Caco-2 (cell line): ENCODE measurements around the gene SMYD3. TPM values are rescaled to one million over a fixed set of nuclear protein-coding genes. Genes with fewer than 3 reads are reported as not detected.

Experiments
- BruUV-seq: library from RNA; stranded (reverse); fragments of 400-500 nt; replicated peaks from 2 replicates; lab custom pipeline; 2021; lab: Mats Ljungman, UMichigan
- CTCF ChIA-PET: fragments of 300-600 bp; sonication (Branson Sonifier 250); formaldehyde crosslinking; loops from one replicate; lab custom pipeline; 2022; ENCODE audit warnings: antibody characterized with exemption; lab: Charles Lee
- POLR2A ChIA-PET: fragments of 300-600 bp; sonication (Branson Sonifier 250); formaldehyde crosslinking; loops from one replicate; lab custom pipeline; 2022; ENCODE audit warnings: antibody characterized with exemption; lab: Charles Lee
- DNase-seq, 2 experiments: peaks; one replicate each; pipeline versions ENCODE4 v3.0.0 to v3.0.0-alpha.2; 2020 to 2022
- H3K27me3 ChIP-seq: replicated peaks from 2 replicates; pipeline ENCODE4 v1.6.0; 2011; ENCODE audit warnings: low read length; ENCODE audit not compliant: control insufficient read depth, insufficient read depth
- H3K36me3 ChIP-seq: 2 replicates; pipeline ENCODE4 v1.5.1; 2011; ENCODE audit warnings: low read length; ENCODE audit not compliant: control insufficient read depth, insufficient read depth
- H3K4me1 ChIP-seq: fragments of 250-450 bp; sonication (Bioruptor Pico); 2 replicates; pipeline ENCODE4 v1.5.1; 2020; ENCODE audit warnings: mild to moderate bottlenecking
- H3K4me3 ChIP-seq: 2 replicates; pipeline ENCODE4 v1.5.1; 2011; ENCODE audit warnings: low read depth, mild to moderate bottlenecking, control low read depth, low read length
- H3K9me3 ChIP-seq: fragments of 250-450 bp; sonication (Bioruptor Pico); 2 replicates; pipeline ENCODE4 v1.5.1; 2020; ENCODE audit warnings: mild to moderate bottlenecking, moderate library complexity
- H3K27ac Mint-ChIP-seq: one replicate; pipeline ENCODE4 v1.8.0; 2022; ENCODE audit warnings: mixed read lengths; ENCODE audit not compliant: unreplicated experiment
- H3K27me3 Mint-ChIP-seq: one replicate; pipeline ENCODE4 v1.8.0; 2022; ENCODE audit warnings: mixed read lengths; ENCODE audit not compliant: insufficient read depth, unreplicated experiment
- H3K36me3 Mint-ChIP-seq: one replicate; pipeline ENCODE4 v1.8.0; 2022; ENCODE audit warnings: mild to moderate bottlenecking, mixed read lengths; ENCODE audit not compliant: insufficient read depth, unreplicated experiment
- H3K4me1 Mint-ChIP-seq: one replicate; pipeline ENCODE4 v1.8.0; 2022; ENCODE audit warnings: low read depth, mixed read lengths; ENCODE audit not compliant: unreplicated experiment
- H3K4me3 Mint-ChIP-seq: one replicate; pipeline ENCODE4 v1.8.0; 2022; ENCODE audit warnings: mild to moderate bottlenecking, moderate library complexity, mixed read lengths; ENCODE audit not compliant: unreplicated experiment
- H3K9me3 Mint-ChIP-seq: one replicate; pipeline ENCODE4 v1.8.0; 2022; ENCODE audit warnings: mixed read lengths; ENCODE audit not compliant: unreplicated experiment
- intact Hi-C: fragments of 100-400 bp; cut with micrococcal nuclease; formaldehyde crosslinking; loops from one replicate; pipeline ENCODE4 v1.10.0; 2022; ENCODE audit not compliant: unreplicated experiment
- total RNA-seq: library from RNA; stranded (reverse); gene quantifications from 2 replicates; pipeline ENCODE4 v1.2.3, GENCODE V29; 2022
- TF ChIP-seq, protein P1 (sequence below), 2 experiments: fragments of 200-600 bp in 1 of 2; IDR thresholded peaks; 1 replicate in 1 of 2; 2 replicates in 1 of 2; pipeline versions ENCODE4 v1.5.1 to v1.8.0; 2011 to 2022; ENCODE audit warnings: antibody characterized with exemption in 1 of 2, control low read depth in 1 of 2, inconsistent platforms in 1 of 2, low read depth in 1 of 2, low read length in 1 of 2, mild to moderate bottlenecking in 1 of 2, moderate library complexity in 1 of 2; ENCODE audit not compliant: insufficient read depth in 1 of 2, severe bottlenecking in 1 of 2, unreplicated experiment in 1 of 2

The SMYD3 gene
- total RNA-seq, 1 experiment from 2014 or later = 33.0 TPM

DNA sequence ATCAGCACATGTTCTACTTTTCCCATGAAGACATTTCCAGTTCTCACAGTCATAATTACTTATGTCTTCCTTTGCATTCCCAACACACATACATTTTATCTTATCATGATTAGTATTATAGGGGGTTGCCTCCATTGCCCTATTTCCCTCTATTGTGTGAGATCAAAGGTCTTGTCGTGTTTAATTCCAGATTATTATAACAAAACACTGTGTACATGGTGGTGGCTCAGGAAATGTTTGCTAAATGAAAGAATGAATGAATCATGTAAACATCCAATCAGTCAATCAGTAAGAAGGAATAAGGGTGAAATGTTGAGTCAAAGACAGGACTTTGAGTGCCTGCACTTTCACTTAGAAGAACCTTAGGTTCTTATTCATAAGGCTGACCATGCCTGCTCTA is 376.0 kb downstream of the SMYD3 start:
- Histone ChIP-seq H3K36me3 (no peaks in the 10 kb centered on the region), H3K4me3 (no peak overlapping the region), H3K9me3 (no peaks in the 10 kb centered on the region), H3K4me1 (no peaks in the 10 kb centered on the region), H3K27me3 (no peaks in the 10 kb centered on the region)
- Mint-ChIP-seq H3K9me3 (no peaks in the 10 kb centered on the region), H3K4me1 (peaks cover 8% of the 10 kb centered on the region), H3K4me3 (no peak overlapping the region), H3K27ac (no peak overlapping the region), H3K36me3 (no peaks in the 10 kb centered on the region), H3K27me3 (no peaks in the 10 kb centered on the region)
- intact Hi-C loops = no loop called here
- TF ChIP-seq, protein P1, sequence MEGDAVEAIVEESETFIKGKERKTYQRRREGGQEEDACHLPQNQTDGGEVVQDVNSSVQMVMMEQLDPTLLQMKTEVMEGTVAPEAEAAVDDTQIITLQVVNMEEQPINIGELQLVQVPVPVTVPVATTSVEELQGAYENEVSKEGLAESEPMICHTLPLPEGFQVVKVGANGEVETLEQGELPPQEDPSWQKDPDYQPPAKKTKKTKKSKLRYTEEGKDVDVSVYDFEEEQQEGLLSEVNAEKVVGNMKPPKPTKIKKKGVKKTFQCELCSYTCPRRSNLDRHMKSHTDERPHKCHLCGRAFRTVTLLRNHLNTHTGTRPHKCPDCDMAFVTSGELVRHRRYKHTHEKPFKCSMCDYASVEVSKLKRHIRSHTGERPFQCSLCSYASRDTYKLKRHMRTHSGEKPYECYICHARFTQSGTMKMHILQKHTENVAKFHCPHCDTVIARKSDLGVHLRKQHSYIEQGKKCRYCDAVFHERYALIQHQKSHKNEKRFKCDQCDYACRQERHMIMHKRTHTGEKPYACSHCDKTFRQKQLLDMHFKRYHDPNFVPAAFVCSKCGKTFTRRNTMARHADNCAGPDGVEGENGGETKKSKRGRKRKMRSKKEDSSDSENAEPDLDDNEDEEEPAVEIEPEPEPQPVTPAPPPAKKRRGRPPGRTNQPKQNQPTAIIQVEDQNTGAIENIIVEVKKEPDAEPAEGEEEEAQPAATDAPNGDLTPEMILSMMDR (IDR thresholded peaks at IDR 0.05; ENCODE audit: insufficient read depth in 1 of 2, low read depth in 1 of 2, low read length in 1 of 2, severe bottlenecking in 1 of 2, unreplicated experiment in 1 of 2) = no peak
- no TSS peak for BruUV-seq
- ChIA-PET POLR2A (no interaction called here), CTCF (no interaction called here)
- no peak for DNase-seq

DNA sequence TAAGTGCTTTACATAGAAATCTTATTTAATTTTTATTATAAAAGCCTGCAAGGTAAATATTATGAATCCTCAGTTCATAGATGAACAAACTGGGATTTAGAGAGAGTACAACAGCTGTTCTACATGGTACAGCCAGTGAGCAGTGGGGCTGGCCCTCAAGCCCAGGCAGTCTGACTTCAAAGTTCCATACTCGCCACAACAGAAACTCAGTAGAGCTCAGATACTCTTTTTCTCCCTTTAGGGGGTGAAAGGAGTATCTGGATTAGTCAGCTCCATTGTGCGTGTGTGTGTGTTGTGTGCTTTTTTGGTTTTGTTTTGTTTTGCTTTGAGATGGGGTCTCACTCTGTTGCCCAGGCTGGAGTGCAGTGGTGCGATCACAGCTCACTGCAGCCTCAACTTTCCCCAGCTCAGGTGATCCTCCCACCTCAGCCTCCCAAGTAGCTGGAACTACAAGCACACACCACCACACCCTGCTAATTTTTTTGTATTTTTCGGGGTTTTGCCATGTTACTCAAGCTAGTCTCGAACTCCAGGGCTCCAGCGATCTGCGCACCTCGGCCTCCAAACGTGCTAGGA is 378.5 kb downstream of the SMYD3 start:
- TF ChIP-seq, protein P1 (IDR thresholded peaks at IDR 0.05; ENCODE audit: insufficient read depth in 1 of 2, low read depth in 1 of 2, low read length in 1 of 2, severe bottlenecking in 1 of 2, unreplicated experiment in 1 of 2) = no peak
- no peaks in the 10 kb centered on the region for H3K36me3 ChIP-seq
- intact Hi-C loops = no loop called here
- H3K4me3 ChIP-seq = no peak overlapping the region
- POLR2A ChIA-PET = no interaction called here
- Mint-ChIP-seq H3K9me3 (no peaks in the 10 kb centered on the region), H3K4me3 (no peak overlapping the region), H3K4me1 (peaks cover 8% of the 10 kb centered on the region), H3K27ac (no peak overlapping the region), H3K27me3 (no peaks in the 10 kb centered on the region), H3K36me3 (no peaks in the 10 kb centered on the region)
- H3K4me1 ChIP-seq = no peaks in the 10 kb centered on the region
- no peaks in the 10 kb centered on the region for H3K27me3 ChIP-seq
- no peak for DNase-seq
- CTCF ChIA-PET = interaction anchor here (0.6 kb wide), 1 partner anchor 730 kb away, joined by 4 read pairs; no protein-coding TSS in a partner anchor
- no peaks in the 10 kb centered on the region for H3K9me3 ChIP-seq
- no TSS peak for BruUV-seq

DNA sequence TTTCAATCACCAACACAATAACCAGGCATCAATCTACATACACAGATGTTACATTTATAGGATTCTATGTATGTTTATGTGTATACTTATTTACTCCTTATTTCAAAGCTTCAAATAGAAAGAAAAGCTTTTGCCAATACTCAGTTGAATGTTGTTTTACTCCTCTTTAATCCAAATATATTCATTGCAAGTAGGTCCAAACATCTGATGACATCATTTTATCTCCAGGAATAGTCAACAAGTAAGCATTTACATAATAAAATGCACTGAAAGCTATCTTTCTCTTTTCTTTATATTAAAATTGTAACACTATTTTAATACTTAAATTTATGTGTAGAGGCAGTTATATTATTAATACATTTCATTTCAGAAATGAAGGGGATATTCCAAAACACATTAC is 380.5 kb downstream of the SMYD3 start:
- H3K27ac Mint-ChIP-seq = no peak overlapping the region

More for the DNA sequence above, 380.5 kb downstream of the SMYD3 start:
- ChIA-PET CTCF (no interaction called here), POLR2A (no interaction called here)
- Histone ChIP-seq H3K27me3 (no peaks in the 10 kb centered on the region), H3K36me3 (no peaks in the 10 kb centered on the region), H3K9me3 (no peaks in the 10 kb centered on the region), H3K4me1 (no peaks in the 10 kb centered on the region), H3K4me3 (no peak overlapping the region)
- no peaks in the 10 kb centered on the region for H3K9me3 Mint-ChIP-seq
- BruUV-seq = no TSS peak
- TF ChIP-seq, protein P1 (IDR thresholded peaks at IDR 0.05; ENCODE audit: insufficient read depth in 1 of 2, low read depth in 1 of 2, low read length in 1 of 2, severe bottlenecking in 1 of 2, unreplicated experiment in 1 of 2) = no peak
- H3K4me3 Mint-ChIP-seq = no peak overlapping the region
- intact Hi-C loops = no loop called here
- no peak for DNase-seq
- peaks cover 8% of the 10 kb centered on the region for H3K4me1 Mint-ChIP-seq
- no peaks in the 10 kb centered on the region for H3K27me3 Mint-ChIP-seq
- H3K36me3 Mint-ChIP-seq = no peaks in the 10 kb centered on the region
